Neural crest cell (in vitro differentiated cells): ENCODE measurements around the gene KDELR1. TPM values are rescaled to one million over a fixed set of nuclear protein-coding genes. Genes with fewer than 3 reads are reported as not detected.

ENCODE experiments used
- DNase-seq: peaks from one replicate; pipeline ENCODE4 v3.0.0; 2021; ENCODE audit warnings: low read depth, mixed read lengths, low spot score
- H3K27ac Mint-ChIP-seq: one replicate; pipeline ENCODE4 v1.8.0; 2021; ENCODE audit warnings: mild to moderate bottlenecking, mixed read lengths; ENCODE audit not compliant: unreplicated experiment
- H3K27me3 Mint-ChIP-seq: 2 replicates; pipeline ENCODE4 v1.8.0; 2021; ENCODE audit warnings: low read depth, mild to moderate bottlenecking, mixed read lengths
- H3K36me3 Mint-ChIP-seq: 2 replicates; pipeline ENCODE4 v1.8.0; 2021; ENCODE audit warnings: low read depth, mild to moderate bottlenecking, mixed read lengths
- H3K4me1 Mint-ChIP-seq: 2 replicates; pipeline ENCODE4 v1.8.0; 2021; ENCODE audit warnings: mixed read lengths
- H3K4me3 Mint-ChIP-seq: one replicate; pipeline ENCODE4 v1.8.0; 2021; ENCODE audit warnings: mild to moderate bottlenecking, mixed read lengths
- H3K9me3 Mint-ChIP-seq: 2 replicates; pipeline ENCODE4 v1.8.0; 2021; ENCODE audit warnings: mixed read lengths
- total RNA-seq: library from RNA; stranded (reverse); gene quantifications from 2 replicates; pipeline ENCODE4 v1.2.1, GENCODE V29; 2021
- TF ChIP-seq, protein P1 (sequence below): fragments of 200-600 bp; sonication (generic); conservative IDR thresholded peaks from 2 replicates; pipeline ENCODE4 v1.5.0; 2021; ENCODE audit warnings: antibody characterized with exemption, mild to moderate bottlenecking

The KDELR1 gene
- total RNA-seq, 1 donor from 2014 or later, result 172 TPM

DNA sequence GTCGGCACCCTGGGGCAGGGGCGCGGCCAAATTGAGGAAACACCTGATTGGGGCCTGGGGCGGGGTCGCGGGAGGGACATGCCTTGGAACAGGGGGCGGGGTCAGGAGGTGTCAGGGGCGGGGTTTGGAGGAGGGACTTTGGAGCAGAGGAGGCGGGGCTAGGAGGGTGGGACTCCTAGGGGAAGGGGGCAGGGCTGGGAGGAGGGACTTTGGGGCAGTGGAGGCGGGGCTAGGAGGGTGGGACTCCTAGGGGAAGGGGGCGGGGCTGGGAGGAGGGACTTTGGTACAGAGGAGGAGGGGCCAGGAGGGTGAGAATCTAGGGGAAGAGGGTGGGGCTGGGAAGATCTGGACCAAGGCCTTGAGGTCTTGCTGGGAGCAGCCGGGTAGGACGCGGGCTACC is 24.0 kb upstream of the KDELR1 start:
- H3K27me3 Mint-ChIP-seq, result peaks cover 41% of the 10 kb centered on the region
- no peaks in the 10 kb centered on the region for H3K9me3 Mint-ChIP-seq
- TF ChIP-seq, protein P1, sequence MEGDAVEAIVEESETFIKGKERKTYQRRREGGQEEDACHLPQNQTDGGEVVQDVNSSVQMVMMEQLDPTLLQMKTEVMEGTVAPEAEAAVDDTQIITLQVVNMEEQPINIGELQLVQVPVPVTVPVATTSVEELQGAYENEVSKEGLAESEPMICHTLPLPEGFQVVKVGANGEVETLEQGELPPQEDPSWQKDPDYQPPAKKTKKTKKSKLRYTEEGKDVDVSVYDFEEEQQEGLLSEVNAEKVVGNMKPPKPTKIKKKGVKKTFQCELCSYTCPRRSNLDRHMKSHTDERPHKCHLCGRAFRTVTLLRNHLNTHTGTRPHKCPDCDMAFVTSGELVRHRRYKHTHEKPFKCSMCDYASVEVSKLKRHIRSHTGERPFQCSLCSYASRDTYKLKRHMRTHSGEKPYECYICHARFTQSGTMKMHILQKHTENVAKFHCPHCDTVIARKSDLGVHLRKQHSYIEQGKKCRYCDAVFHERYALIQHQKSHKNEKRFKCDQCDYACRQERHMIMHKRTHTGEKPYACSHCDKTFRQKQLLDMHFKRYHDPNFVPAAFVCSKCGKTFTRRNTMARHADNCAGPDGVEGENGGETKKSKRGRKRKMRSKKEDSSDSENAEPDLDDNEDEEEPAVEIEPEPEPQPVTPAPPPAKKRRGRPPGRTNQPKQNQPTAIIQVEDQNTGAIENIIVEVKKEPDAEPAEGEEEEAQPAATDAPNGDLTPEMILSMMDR, result no peak
- no peaks in the 10 kb centered on the region for H3K36me3 Mint-ChIP-seq
- no peak overlapping the region for H3K27ac Mint-ChIP-seq
- peaks cover 25% of the 10 kb centered on the region for H3K4me1 Mint-ChIP-seq
- DNase-seq, result no peak
- no peak overlapping the region for H3K4me3 Mint-ChIP-seq

DNA sequence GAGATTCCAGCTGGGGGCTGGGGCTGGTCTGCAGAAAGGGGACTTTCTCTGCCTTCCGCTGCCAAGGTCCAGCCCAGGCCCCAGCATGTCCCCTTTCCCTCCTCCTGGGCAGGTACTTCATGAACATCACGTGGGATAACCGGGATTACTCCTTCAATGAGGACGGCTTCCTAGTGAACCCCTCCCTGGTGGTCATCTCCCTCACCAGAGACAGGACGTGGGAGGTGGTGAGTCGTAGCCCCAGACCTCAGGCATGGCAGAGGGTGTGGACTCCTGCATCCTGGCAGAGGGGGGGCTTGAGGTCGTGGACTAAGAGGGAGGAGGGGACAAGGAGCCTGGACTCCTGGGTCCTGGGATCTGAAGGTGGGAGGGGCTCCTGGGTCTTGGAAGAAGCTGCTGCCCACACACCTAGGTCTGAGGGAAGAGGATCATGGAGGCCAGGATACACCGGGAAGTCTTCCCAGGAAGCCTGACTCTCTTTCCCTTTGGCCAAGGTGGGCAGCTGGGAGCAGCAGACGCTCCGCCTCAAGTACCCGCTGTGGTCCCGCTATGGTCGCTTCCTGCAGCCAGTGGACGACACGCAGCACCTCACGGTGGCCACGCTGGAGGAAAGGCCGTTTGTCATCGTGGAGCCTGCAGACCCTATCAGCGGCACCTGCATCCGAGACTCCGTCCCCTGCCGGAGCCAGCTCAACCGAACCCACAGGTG is 22.7 kb upstream of the KDELR1 start:
- Mint-ChIP-seq H3K4me3 (no peak overlapping the region), H3K36me3 (no peaks in the 10 kb centered on the region), H3K27me3 (peaks cover 41% of the 10 kb centered on the region), H3K27ac (no peak overlapping the region), H3K9me3 (no peaks in the 10 kb centered on the region), H3K4me1 (peaks cover 22% of the 10 kb centered on the region)
- TF ChIP-seq, protein P1, result no peak
- DNase-seq, result no peak

DNA sequence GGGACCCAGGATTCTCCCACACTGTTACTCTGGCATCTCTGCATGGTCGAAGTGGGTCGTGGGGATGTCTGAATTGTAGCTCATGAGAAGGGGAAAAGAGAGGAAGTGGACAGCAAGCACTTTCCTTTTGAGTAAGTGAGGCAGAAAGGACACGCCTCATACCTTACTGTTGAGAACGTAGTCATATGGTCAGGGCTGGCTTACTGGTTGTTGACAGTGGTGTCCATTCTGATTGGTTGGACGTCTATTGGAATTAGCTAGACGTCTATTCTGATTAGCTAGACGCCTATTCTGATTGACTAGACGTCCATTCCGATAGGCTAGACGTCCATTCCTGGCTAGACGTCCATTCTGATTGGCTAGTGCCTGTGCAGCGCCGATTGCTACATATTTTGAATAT is 14.5 kb upstream of the KDELR1 start:
- H3K27me3 Mint-ChIP-seq, result peaks cover 24% of the 10 kb centered on the region
- no peak overlapping the region for H3K27ac Mint-ChIP-seq
- H3K4me1 Mint-ChIP-seq, result peaks cover 21% of the 10 kb centered on the region
- no peaks in the 10 kb centered on the region for H3K36me3 Mint-ChIP-seq
- no peak for DNase-seq
- H3K9me3 Mint-ChIP-seq, result no peaks in the 10 kb centered on the region
- no peak overlapping the region for H3K4me3 Mint-ChIP-seq
- TF ChIP-seq, protein P1, result no peak

DNA sequence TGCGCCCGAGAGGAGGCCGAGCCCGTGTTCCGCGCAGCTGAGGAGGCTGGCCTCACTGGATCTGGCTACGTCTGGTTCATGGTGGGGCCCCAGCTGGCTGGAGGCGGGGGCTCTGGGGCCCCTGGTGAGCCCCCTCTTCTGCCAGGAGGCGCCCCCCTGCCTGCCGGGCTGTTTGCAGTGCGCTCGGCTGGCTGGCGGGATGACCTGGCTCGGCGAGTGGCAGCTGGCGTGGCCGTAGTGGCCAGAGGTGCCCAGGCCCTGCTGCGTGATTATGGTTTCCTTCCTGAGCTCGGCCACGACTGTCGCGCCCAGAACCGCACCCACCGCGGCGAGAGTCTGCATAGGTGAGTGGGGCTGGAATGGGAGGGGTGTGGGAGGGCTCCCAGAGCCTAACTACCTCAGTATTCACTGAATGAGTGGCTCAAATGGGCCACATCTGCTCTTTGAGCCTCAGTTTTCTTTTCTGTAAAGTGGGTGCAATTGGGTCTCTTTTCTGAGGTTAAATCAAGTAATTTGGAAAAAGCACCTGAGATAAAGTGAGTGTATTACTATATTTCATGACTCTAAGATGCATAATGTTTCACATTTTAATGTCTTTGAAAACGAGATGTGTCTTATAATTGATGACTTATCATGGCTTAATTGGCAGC is 13.8 kb upstream of the KDELR1 start:
- Mint-ChIP-seq H3K27ac (no peak overlapping the region), H3K36me3 (no peaks in the 10 kb centered on the region), H3K4me1 (peaks cover 26% of the 10 kb centered on the region), H3K4me3 (no peak overlapping the region), H3K27me3 (peaks cover 24% of the 10 kb centered on the region), H3K9me3 (no peaks in the 10 kb centered on the region)
- TF ChIP-seq, protein P1, result no peak
- DNase-seq, result no peak

DNA sequence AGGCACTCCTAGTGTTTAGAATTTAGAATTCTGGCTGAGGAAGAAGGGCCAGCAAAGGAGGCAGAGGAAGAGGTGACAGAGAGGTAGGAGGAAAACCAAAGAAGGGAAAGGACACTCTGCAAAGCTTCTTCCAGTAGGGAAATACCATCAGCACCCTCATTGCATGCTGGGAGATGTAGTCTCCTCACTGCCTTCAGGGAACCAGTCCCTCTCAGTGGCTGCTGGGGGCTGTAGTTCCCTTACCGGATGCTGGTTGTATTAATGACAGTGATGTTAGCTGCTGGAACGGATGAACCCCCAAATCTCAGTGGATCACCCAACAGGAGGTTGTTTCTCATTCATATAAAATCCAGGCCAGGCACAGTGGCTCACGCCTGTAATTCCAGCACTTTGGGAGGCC is 12.3 kb upstream of the KDELR1 start:
- H3K36me3 Mint-ChIP-seq, result no peaks in the 10 kb centered on the region
- H3K4me1 Mint-ChIP-seq, result peaks cover 37% of the 10 kb centered on the region
- TF ChIP-seq, protein P1, result no peak
- no peaks in the 10 kb centered on the region for H3K9me3 Mint-ChIP-seq
- peaks cover 31% of the 10 kb centered on the region for H3K27me3 Mint-ChIP-seq
- H3K4me3 Mint-ChIP-seq, result peak overlapping the region; percentile 17
- H3K27ac Mint-ChIP-seq, result peak overlapping the region; percentile 21
- DNase-seq, result no peak
